ENCODE data around the gene EML3. TPM values are rescaled to one million over a fixed set of nuclear protein-coding genes. Genes with fewer than 3 reads are reported as not detected.
A peak's percentile ranks its signal among the peaks of the same experiment; 100 is the strongest.
"Not testable (repeated sequence)": the region's sequence is repeated elsewhere in the genome, so short reads cannot be mapped to it uniquely, and the experiment has no call there.

Gene EML3
- total RNA-seq, 5 donors from 2014 or later (not counting 1 experiment from before 2014, with no cell fraction given) = 160 to 372 (median 328) TPM

- peak overlapping the region; percentile 91 to 97 for H3K27ac Mint-ChIP-seq
- WGBS (ENCODE audit: insufficient coverage) = 0% methylated on average over 30 of the region's 33 CpGs
- no peaks in the 10 kb centered on the region for H3K9me3 ChIP-seq
- peak overlapping the region; percentile 95 to 97 (median 97) for H3K4me3 Mint-ChIP-seq
- peak overlapping the region; percentile 48 for H3K27ac ChIP-seq (ENCODE audit: low read length)
- peaks cover 42% of the 10 kb centered on the region for H3K36me3 Mint-ChIP-seq
- peaks cover 53 to 56% (median 54%) of the 10 kb centered on the region in 3 donors for H3K4me1 Mint-ChIP-seq
- ChIA-PET POLR2A (interaction anchor here in 1 of 2 donors (0.6 to 1.5 kb wide), 16 partner anchors 15 to 280 kb away, joined by 3 to 28 read pairs (median 4); partner anchors contain the start of genes C11orf98, CSKMT, GANAB and HNRNPUL2), CTCF (interaction anchor here (0.6 to 1.9 kb wide), 18 partner anchors 14 to 282 kb away, joined by 3 to 27 read pairs (median 5); partner anchors contain the start of genes C11orf98 (in 1 of the 2), CSKMT (in 1 of the 2) and TUT1 (in 1 of the 2))
- no peaks in the 10 kb centered on the region for H3K27me3 Mint-ChIP-seq
- peak in 1 of 35 experiments; percentile 39 for DNase-seq
- peak overlapping the region; percentile 80 to 92 for H3K4me3 ChIP-seq (ENCODE audit: control insufficient read depth in 1 of 2, extremely low read depth in 1 of 2, low read length in 1 of 2)
- ATAC-seq (replicated peaks in 1 of 4) = peak; percentile 4 to 16 (median 10)
- no peaks in the 10 kb centered on the region for H3K9me3 Mint-ChIP-seq
- H3K36me3 ChIP-seq (ENCODE audit: control insufficient read depth in 2 of 2, extremely low read depth in 1 of 2, insufficient read depth in 1 of 2, low read length in 1 of 2) = peaks cover 20 to 61% of the 10 kb centered on the region in 2 donors
- H3K27me3 ChIP-seq (replicated peaks in 1 of 2; ENCODE audit: control insufficient read depth in 2 of 2, extremely low read depth in 1 of 2, insufficient read depth in 2 of 2, low read length in 1 of 2) = no peaks in the 10 kb centered on the region
- peaks cover 11 to 43% of the 10 kb centered on the region in 2 experiments for H3K4me1 ChIP-seq (ENCODE audit: control insufficient read depth in 1 of 2, extremely low read depth in 1 of 2, insufficient read depth in 2 of 2, low read length in 2 of 2)
These were observed 38.1 kb downstream of the EML3 start for GRCh38 chr11:62574363-62575071.

DNA sequence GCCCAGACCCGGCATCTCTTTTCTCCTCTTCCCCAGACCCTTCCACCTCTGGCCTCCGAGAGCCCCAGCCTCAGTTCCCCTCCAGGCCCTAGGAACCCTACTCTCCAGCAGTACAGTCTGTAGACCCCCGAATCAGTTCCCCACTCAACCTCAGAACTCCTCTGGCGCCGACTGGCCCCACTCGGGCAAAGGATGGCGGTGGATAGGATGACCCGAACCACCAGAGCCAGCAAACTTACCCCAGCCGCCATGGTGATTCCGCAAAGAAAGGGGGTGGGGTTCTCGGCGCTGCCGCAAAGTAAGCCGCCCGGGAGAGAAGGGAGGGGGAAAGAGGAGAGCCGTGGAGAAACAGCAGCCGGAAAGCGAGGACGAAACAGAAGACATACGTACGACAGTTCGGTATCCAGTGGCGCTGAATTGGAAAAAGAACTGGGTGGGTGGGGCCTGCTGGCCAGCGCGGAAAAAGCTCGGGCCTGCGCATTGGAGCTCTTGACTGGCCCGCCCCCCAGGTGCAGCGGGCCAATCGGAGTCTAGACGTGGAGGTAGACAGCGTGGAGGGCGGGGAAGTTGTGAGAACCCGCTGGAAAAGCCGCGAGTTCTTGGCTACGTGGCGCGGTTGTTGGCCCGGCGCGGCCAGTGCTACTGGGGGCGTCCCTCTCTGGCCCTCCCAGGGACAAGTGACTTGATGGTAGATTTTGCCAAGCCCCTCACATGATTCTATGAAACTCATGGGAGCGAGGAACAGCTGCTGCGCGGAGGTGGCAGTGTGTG lies 38.8 kb downstream of the EML3 start, which contains the start of gene EEF1G:
TSS of gene EEF1G (minus strand) at position 300 of the 771 bp plus-strand sequence. CDS start at position 251, 49 bp downstream.
- Histone ChIP-seq H3K4me3 (ENCODE audit: control insufficient read depth in 1 of 2, extremely low read depth in 1 of 2, low read length in 1 of 2) (peak within 1 kb of the TSS; percentile 88 to 92), H3K4me1 (ENCODE audit: control insufficient read depth in 1 of 2, extremely low read depth in 1 of 2, insufficient read depth in 2 of 2, low read length in 2 of 2) (peaks cover 11 to 43% of the 10 kb centered on the region in 2 experiments), H3K36me3 (ENCODE audit: control insufficient read depth in 2 of 2, extremely low read depth in 1 of 2, insufficient read depth in 1 of 2, low read length in 1 of 2) (peaks cover 19 to 55% of the 10 kb centered on the region in 2 donors), H3K9me3 (no peaks in the 10 kb centered on the region), H3K27me3 (replicated peaks in 1 of 2; ENCODE audit: control insufficient read depth in 2 of 2, extremely low read depth in 1 of 2, insufficient read depth in 2 of 2, low read length in 1 of 2) (no peaks in the 10 kb centered on the region), H3K27ac (ENCODE audit: low read length) (peak within 1 kb of the TSS; percentile 76)
- peak; percentile 93 to 96 (median 94) for ATAC-seq (replicated peaks in 1 of 4)
- Mint-ChIP-seq H3K27me3 (no peaks in the 10 kb centered on the region), H3K4me3 (peak within 1 kb of the TSS; percentile 95 to 97 (median 97)), H3K27ac (peak within 1 kb of the TSS; percentile 91 to 97), H3K9me3 (no peaks in the 10 kb centered on the region), H3K36me3 (peaks cover 43% of the 10 kb centered on the region), H3K4me1 (peaks cover 55 to 56% (median 56%) of the 10 kb centered on the region in 3 donors)
- CTCF ChIA-PET = interaction anchor here (0.6 to 1.9 kb wide), 17 partner anchors 13 to 283 kb away, joined by 3 to 27 read pairs (median 5); partner anchors contain the start of genes C11orf98 (in 1 of the 2), CSKMT (in 1 of the 2) and TUT1 (in 1 of the 2)
- POLR2A ChIA-PET = interaction anchor here in 1 of 2 donors (0.6 to 1.5 kb wide), 17 partner anchors 14 to 281 kb away, joined by 3 to 28 read pairs (median 4); partner anchors contain the start of genes C11orf98, CSKMT, GANAB and HNRNPUL2
- WGBS (ENCODE audit: insufficient coverage) = 0% methylated on average over 39 of the region's 46 CpGs
- DNase-seq = peak; percentile 91 to 100 (median 98)

DNA sequence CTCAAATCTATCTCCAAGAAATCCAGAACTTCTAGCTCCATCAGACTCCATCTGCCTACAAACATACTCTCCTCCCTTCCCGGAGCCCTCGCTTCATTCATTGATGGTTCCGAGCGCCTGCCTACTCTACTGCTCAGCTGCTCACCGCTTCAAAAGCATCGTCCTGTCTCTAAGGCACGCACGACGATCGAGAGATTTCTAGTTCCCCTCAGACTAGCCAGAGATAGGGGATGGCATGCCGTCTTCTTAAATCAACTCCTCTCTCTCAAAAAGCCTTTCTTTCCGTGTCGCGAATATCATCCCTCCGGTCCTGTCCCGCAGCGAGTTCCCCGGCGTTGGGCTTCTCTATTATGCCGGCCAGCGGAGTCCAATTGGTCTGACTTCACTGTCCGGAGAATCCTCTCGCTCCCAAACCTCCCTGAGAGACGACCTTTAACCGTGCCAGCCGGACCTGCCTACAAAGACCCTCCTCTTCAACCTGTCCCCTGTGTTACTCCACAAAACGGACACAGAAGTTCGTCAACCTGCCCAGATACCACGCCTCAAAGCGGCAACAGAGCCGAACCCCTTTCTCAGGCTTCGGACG lies 39.5 kb downstream of the EML3 start:
- peaks cover 11 to 43% of the 10 kb centered on the region in 2 experiments for H3K4me1 ChIP-seq (ENCODE audit: control insufficient read depth in 1 of 2, extremely low read depth in 1 of 2, insufficient read depth in 2 of 2, low read length in 2 of 2)
- peaks cover 12 to 56% of the 10 kb centered on the region in 2 donors for H3K36me3 ChIP-seq (ENCODE audit: control insufficient read depth in 2 of 2, extremely low read depth in 1 of 2, insufficient read depth in 1 of 2, low read length in 1 of 2)
- ChIA-PET CTCF (interaction anchor here in 1 of 2 donors (0.8 to 1.9 kb wide), 13 partner anchors 13 to 179 kb away, joined by 3 to 27 read pairs (median 5); partner anchors contain the start of genes C11orf98, CSKMT and TUT1), POLR2A (interaction anchor here in 1 of 2 donors (0.6 to 1.9 kb wide), 17 partner anchors 15 to 282 kb away, joined by 3 to 28 read pairs (median 4); partner anchors contain the start of genes C11orf98, CSKMT, TUT1 and UBXN1)
- Mint-ChIP-seq H3K4me3 (peak overlapping the region; percentile 95 to 97 (median 97)), H3K4me1 (peaks cover 55 to 58% (median 56%) of the 10 kb centered on the region in 3 donors), H3K36me3 (peaks cover 45% of the 10 kb centered on the region), H3K27me3 (no peaks in the 10 kb centered on the region), H3K27ac (peak overlapping the region; percentile 91 to 97), H3K9me3 (no peaks in the 10 kb centered on the region)
- peak in 5 of 35 experiments; percentile 29 to 61 (median 34) for DNase-seq
- H3K27me3 ChIP-seq (replicated peaks in 1 of 2; ENCODE audit: control insufficient read depth in 2 of 2, extremely low read depth in 1 of 2, insufficient read depth in 2 of 2, low read length in 1 of 2) = no peaks in the 10 kb centered on the region
- peak overlapping the region; percentile 88 to 92 for H3K4me3 ChIP-seq (ENCODE audit: control insufficient read depth in 1 of 2, extremely low read depth in 1 of 2, low read length in 1 of 2)
- 0% methylated on average over 20 of the region's 33 CpGs for WGBS (ENCODE audit: insufficient coverage)
- no peaks in the 10 kb centered on the region for H3K9me3 ChIP-seq
- H3K27ac ChIP-seq (ENCODE audit: low read length) = peak overlapping the region; percentile 76
- ATAC-seq (replicated peaks in 1 of 4) = peak in 1 of 4 experiments; percentile 5

DNA sequence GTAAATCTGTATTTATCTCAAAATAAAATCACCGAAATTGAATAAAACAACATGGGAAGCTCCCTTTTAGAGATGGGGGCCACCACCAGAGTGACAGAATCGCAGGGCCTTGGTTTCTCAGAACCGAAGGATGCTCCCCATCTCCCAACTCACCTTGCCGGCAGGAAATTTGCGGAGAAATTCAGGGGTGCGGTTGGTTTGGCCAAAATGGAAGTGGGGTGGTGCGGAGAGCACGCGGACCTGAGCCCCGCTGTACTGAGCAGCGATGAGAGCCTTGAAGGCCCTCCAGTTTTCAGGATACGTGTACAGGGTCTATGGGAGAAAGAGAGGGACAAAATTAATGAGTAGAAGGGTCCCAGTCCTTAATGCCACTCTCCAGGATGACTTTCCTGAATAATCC lies 40.1 kb downstream of the EML3 start:
- POLR2A ChIA-PET = interaction anchor here (1.0 to 1.9 kb wide), 5 partner anchors 15 to 93 kb away, joined by 3 to 8 read pairs (median 5); partner anchors contain the start of gene TUT1 (in 1 of the 2)
- Mint-ChIP-seq H3K9me3 (no peaks in the 10 kb centered on the region), H3K27me3 (no peaks in the 10 kb centered on the region), H3K4me1 (peaks cover 57 to 60% (median 58%) of the 10 kb centered on the region in 3 donors), H3K4me3 (peak overlapping the region; percentile 95 to 97 (median 97)), H3K27ac (peak overlapping the region; percentile 91 to 97), H3K36me3 (peaks cover 46% of the 10 kb centered on the region)
- DNase-seq (no peak), ATAC-seq (replicated peaks in 1 of 4) (no peak)
- peaks cover 11 to 59% of the 10 kb centered on the region in 2 donors for H3K36me3 ChIP-seq (ENCODE audit: control insufficient read depth in 2 of 2, extremely low read depth in 1 of 2, insufficient read depth in 1 of 2, low read length in 1 of 2)
- CTCF ChIA-PET = interaction anchor here in 1 of 2 donors (0.6 to 1.2 kb wide), 3 partner anchors 12 to 148 kb away, joined by 3 to 4 read pairs (median 3); no protein-coding TSS in a partner anchor
- H3K27ac ChIP-seq (ENCODE audit: low read length) = peak overlapping the region; percentile 76
- no CpG with 5 or more reads among the region's 12 CpGs for WGBS (ENCODE audit: insufficient coverage)
- H3K4me3 ChIP-seq (ENCODE audit: control insufficient read depth in 1 of 2, extremely low read depth in 1 of 2, low read length in 1 of 2) = peak overlapping the region; percentile 88 to 92
- no peaks in the 10 kb centered on the region for H3K27me3 ChIP-seq (replicated peaks in 1 of 2; ENCODE audit: control insufficient read depth in 2 of 2, extremely low read depth in 1 of 2, insufficient read depth in 2 of 2, low read length in 1 of 2)
- H3K9me3 ChIP-seq = no peaks in the 10 kb centered on the region
- H3K4me1 ChIP-seq (ENCODE audit: control insufficient read depth in 1 of 2, extremely low read depth in 1 of 2, insufficient read depth in 2 of 2, low read length in 2 of 2) = peaks cover 11 to 47% of the 10 kb centered on the region in 2 experiments

DNA sequence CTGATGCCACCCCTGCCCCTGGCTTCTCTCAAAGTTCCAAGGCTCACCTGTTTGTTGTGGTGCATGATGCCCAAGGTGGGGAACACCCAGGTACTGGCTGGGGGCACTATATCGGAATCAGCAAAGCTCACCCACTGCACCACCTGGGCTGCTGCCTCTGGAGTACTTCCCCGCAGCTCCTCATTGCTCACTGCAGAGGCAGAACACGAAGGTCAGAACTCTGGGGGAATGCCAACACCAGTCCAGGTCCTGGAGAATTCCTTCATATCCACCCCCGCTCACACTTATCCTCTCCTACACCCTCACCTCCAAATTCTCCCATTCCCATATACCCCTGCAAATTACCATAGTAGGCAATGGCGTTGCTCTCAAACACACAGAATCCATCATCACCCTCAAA lies 41.1 kb downstream of the EML3 start:
- not testable (repeated sequence) for H3K9me3 ChIP-seq; H3K4me3 ChIP-seq (ENCODE audit: control insufficient read depth in 1 of 2, extremely low read depth in 1 of 2, low read length in 1 of 2); DNase-seq; H3K27me3 Mint-ChIP-seq; H3K27me3 ChIP-seq (replicated peaks in 1 of 2; ENCODE audit: control insufficient read depth in 2 of 2, extremely low read depth in 1 of 2, insufficient read depth in 2 of 2, low read length in 1 of 2); H3K9me3 Mint-ChIP-seq; ATAC-seq (replicated peaks in 1 of 4); H3K27ac ChIP-seq (ENCODE audit: low read length)
- Mint-ChIP-seq H3K4me3 (peak overlapping the region in 2 of 3 donors; percentile 4 to 95), H3K4me1 (peaks cover 63 to 67% (median 64%) of the 10 kb centered on the region in 3 donors), H3K36me3 (peaks cover 45% of the 10 kb centered on the region), H3K27ac (peak overlapping the region; percentile 29 to 97)
- 90% methylated on average over 3 of the region's 5 CpGs for WGBS (ENCODE audit: insufficient coverage)
- POLR2A ChIA-PET = interaction anchor here in 1 of 2 donors (1.9 kb wide), 1 partner anchor 14 kb away, joined by 5 read pairs; no protein-coding TSS in a partner anchor
- peaks cover 12 to 59% of the 10 kb centered on the region in 2 donors for H3K36me3 ChIP-seq (ENCODE audit: control insufficient read depth in 2 of 2, extremely low read depth in 1 of 2, insufficient read depth in 1 of 2, low read length in 1 of 2)
- CTCF ChIA-PET = interaction anchor here (0.5 to 1.9 kb wide), 2 partner anchors 145 to 147 kb away, joined by 6 to 8 read pairs; no protein-coding TSS in a partner anchor
- H3K4me1 ChIP-seq (ENCODE audit: control insufficient read depth in 1 of 2, extremely low read depth in 1 of 2, insufficient read depth in 2 of 2, low read length in 2 of 2) = peaks cover 11 to 49% of the 10 kb centered on the region in 2 experiments
